Measurements from ENCODE around the gene CKS1B. TPM values are rescaled to one million over a fixed set of nuclear protein-coding genes. Genes with fewer than 3 reads are reported as not detected.

CKS1B gene
- 166 and 305 TPM in 2 replicates for total RNA-seq (2014; rRNA removed; shearing (Covaris generic); ENCODE audit: low replicate concordance)

GRCh38 chr1:154974102-154974807 lies at the start of gene CKS1B:
Gene CKS1B, plus strand, starts transcription at chr1:154974681. Its CDS starts 65 bp downstream, at chr1:154974746.
- in situ Hi-C loops (cut with HindIII; ENCODE audit: low pct_unique_long_range_greater_than_20kb, low sequenced_read_pairs), result no loop called here
- peak; percentile 100 for DNase-seq (ENCODE audit: low read depth)

GRCh38 chr1:154925335-154926170 lies 48.9 kb upstream of the CKS1B start:
- in situ Hi-C loops (cut with HindIII; ENCODE audit: low pct_unique_long_range_greater_than_20kb, low sequenced_read_pairs), result no loop called here
- no peak for DNase-seq (ENCODE audit: low read depth)

- DNase-seq (ENCODE audit: low read depth), result no peak
- in situ Hi-C loops (cut with HindIII; ENCODE audit: low pct_unique_long_range_greater_than_20kb, low sequenced_read_pairs), result no loop called here
These were observed 48.3 kb upstream of the CKS1B start for GRCh38 chr1:154926201-154926600.

GRCh38 chr1:154931940-154932487 lies 42.5 kb upstream of the CKS1B start:
- DNase-seq (ENCODE audit: low read depth), result peak; percentile 76
- in situ Hi-C loops (cut with HindIII; ENCODE audit: low pct_unique_long_range_greater_than_20kb, low sequenced_read_pairs), result no loop called here

GRCh38 chr1:154934358-154934948 lies 40.0 kb upstream of the CKS1B start:
- no peak for DNase-seq (ENCODE audit: low read depth)
- in situ Hi-C loops (cut with HindIII; ENCODE audit: low pct_unique_long_range_greater_than_20kb, low sequenced_read_pairs), result no loop called here

GRCh38 chr1:154935749-154936554 lies 38.5 kb upstream of the CKS1B start:
- in situ Hi-C loops (cut with HindIII; ENCODE audit: low pct_unique_long_range_greater_than_20kb, low sequenced_read_pairs), result no loop called here
- DNase-seq (ENCODE audit: low read depth), result no peak

GRCh38 chr1:154936555-154937084 lies 37.9 kb upstream of the CKS1B start, which contains the start of gene PMVK:
Gene PMVK, minus strand, starts transcription at chr1:154936719. Its CDS starts 34 bp downstream, at chr1:154936685.
- DNase-seq (ENCODE audit: low read depth), result peak; percentile 97
- in situ Hi-C loops (cut with HindIII; ENCODE audit: low pct_unique_long_range_greater_than_20kb, low sequenced_read_pairs), result no loop called here

GRCh38 chr1:154937085-154937987 lies 37.1 kb upstream of the CKS1B start:
- peak; percentile 94 for DNase-seq (ENCODE audit: low read depth)
- in situ Hi-C loops (cut with HindIII; ENCODE audit: low pct_unique_long_range_greater_than_20kb, low sequenced_read_pairs), result no loop called here

- in situ Hi-C loops (cut with HindIII; ENCODE audit: low pct_unique_long_range_greater_than_20kb, low sequenced_read_pairs), result no loop called here
- DNase-seq (ENCODE audit: low read depth), result no peak
These were observed 36.5 kb upstream of the CKS1B start for GRCh38 chr1:154937988-154938386.

- in situ Hi-C loops (cut with HindIII; ENCODE audit: low pct_unique_long_range_greater_than_20kb, low sequenced_read_pairs), result no loop called here
- DNase-seq (ENCODE audit: low read depth), result no peak
These were observed 35.7 kb upstream of the CKS1B start for GRCh38 chr1:154938604-154939399.

- in situ Hi-C loops (cut with HindIII; ENCODE audit: low pct_unique_long_range_greater_than_20kb, low sequenced_read_pairs), result no loop called here
These were observed 34.3 kb upstream of the CKS1B start for GRCh38 chr1:154940213-154940560.

GRCh38 chr1:154940651-154941194 lies 33.8 kb upstream of the CKS1B start:
- in situ Hi-C loops (cut with HindIII; ENCODE audit: low pct_unique_long_range_greater_than_20kb, low sequenced_read_pairs), result no loop called here
- no peak for DNase-seq (ENCODE audit: low read depth)

More at GRCh38 chr1:154940213-154940560, 34.3 kb upstream of the CKS1B start:
- DNase-seq (ENCODE audit: low read depth), result no peak

GRCh38 chr1:154941333-154942013 lies 33.0 kb upstream of the CKS1B start:
- no peak for DNase-seq (ENCODE audit: low read depth)

GRCh38 chr1:154943649-154944400 lies 30.7 kb upstream of the CKS1B start:
- in situ Hi-C loops (cut with HindIII; ENCODE audit: low pct_unique_long_range_greater_than_20kb, low sequenced_read_pairs), result no loop called here
- no peak for DNase-seq (ENCODE audit: low read depth)

More at GRCh38 chr1:154941333-154942013, 33.0 kb upstream of the CKS1B start:
- in situ Hi-C loops (cut with HindIII; ENCODE audit: low pct_unique_long_range_greater_than_20kb, low sequenced_read_pairs), result no loop called here
